CD8-positive, alpha-beta memory T cell (primary cell): ENCODE measurements around the gene PRDX5. TPM values are rescaled to one million over a fixed set of nuclear protein-coding genes. Genes with fewer than 3 reads are reported as not detected.
"Not testable (repeated sequence)": the region's sequence is repeated elsewhere in the genome, so short reads cannot be mapped to it uniquely, and the experiment has no call there.

Experiments
- CTCF ChIA-PET: fragments of 350-600 bp; sonication (Branson Sonifier 250); formaldehyde crosslinking; loops from one replicate; lab custom pipeline; 2021; ENCODE audit warnings: antibody characterized with exemption; lab: Charles Lee
- POLR2A ChIA-PET: fragments of 350-600 bp; sonication (Branson Sonifier 250); formaldehyde crosslinking; loops from one replicate; lab custom pipeline; 2021; ENCODE audit warnings: antibody characterized with exemption; lab: Charles Lee
- DNase-seq, 5 donors: peaks; one replicate each; pipeline versions ENCODE4 v3.0.0 to v3.0.0-alpha.2; 2020 to 2022; ENCODE audit warnings: mixed read lengths in 1 of 5
- H3K27ac ChIP-seq: one replicate; pipeline ENCODE4 v1.7.0; 2013; ENCODE audit warnings: low read depth, mild to moderate bottlenecking, low read length, moderate library complexity
- H3K27me3 ChIP-seq: 2 replicates; pipeline ENCODE4 v1.7.0; 2013; ENCODE audit warnings: low read length, mild to moderate bottlenecking; ENCODE audit not compliant: insufficient read depth, poor library complexity, severe bottlenecking
- H3K36me3 ChIP-seq: 2 replicates; pipeline ENCODE4 v1.7.0; 2013; ENCODE audit warnings: mild to moderate bottlenecking, low read length, moderate library complexity; ENCODE audit not compliant: insufficient read depth
- H3K4me1 ChIP-seq: 2 replicates; pipeline ENCODE4 v1.7.0; 2013; ENCODE audit warnings: mild to moderate bottlenecking, low read length, moderate library complexity; ENCODE audit not compliant: insufficient read depth
- H3K4me3 ChIP-seq: 2 replicates; pipeline ENCODE4 v1.7.0; 2013; ENCODE audit warnings: mild to moderate bottlenecking, low read length
- H3K9me3 ChIP-seq: 2 replicates; pipeline ENCODE4 v1.7.0; 2013; ENCODE audit warnings: mild to moderate bottlenecking, low read length
- H3K27ac Mint-ChIP-seq, 8 donors: one replicate each; pipeline ENCODE4 v1.8.0; 2020 to 2021; ENCODE audit warnings: mixed read lengths in 8 of 8, mild to moderate bottlenecking in 6 of 8, inconsistent platforms in 3 of 8, moderate library complexity in 3 of 8
- H3K27me3 Mint-ChIP-seq, 2 donors: one replicate each; pipeline ENCODE4 v1.8.0; 2020 to 2021; ENCODE audit warnings: mixed read lengths in 2 of 2, mild to moderate bottlenecking in 1 of 2, moderate library complexity in 1 of 2
- H3K36me3 Mint-ChIP-seq, 3 donors: one replicate each; pipeline ENCODE4 v1.8.0; 2020 to 2021; ENCODE audit warnings: mixed read lengths in 3 of 3, inconsistent platforms in 1 of 3, mild to moderate bottlenecking in 1 of 3
- H3K4me1 Mint-ChIP-seq, 3 donors: one replicate each; pipeline ENCODE4 v1.8.0; 2020 to 2021; ENCODE audit warnings: mixed read lengths in 3 of 3, inconsistent platforms in 1 of 3, mild to moderate bottlenecking in 1 of 3
- H3K4me3 Mint-ChIP-seq, 7 donors: one replicate each; pipeline ENCODE4 v1.8.0; 2020 to 2021; ENCODE audit warnings: mixed read lengths in 7 of 7, mild to moderate bottlenecking in 6 of 7, moderate library complexity in 4 of 7, inconsistent platforms in 2 of 7
- H3K9me3 Mint-ChIP-seq, 5 donors: one replicate each; pipeline ENCODE4 v1.8.0; 2020 to 2022; ENCODE audit warnings: mixed read lengths in 5 of 5, mild to moderate bottlenecking in 3 of 5, moderate library complexity in 2 of 5, inconsistent platforms in 1 of 5
- polyA plus RNA-seq: library from polyadenylated mRNA; unstranded; fragments of 300-500 nt; fragmentation: Illumina TruSeq; gene quantifications from one replicate; pipeline ENCODE4 v1.2.3, GENCODE V29; 2021
- total RNA-seq, 2 experiments: library from RNA; stranded (reverse); gene quantifications; one replicate each; pipeline ENCODE4 v1.2.3, GENCODE V29; 2021

Gene PRDX5
- total and polyA plus RNA-seq, 3 experiments from 2014 or later = 114 to 170 (median 126) TPM

DNA sequence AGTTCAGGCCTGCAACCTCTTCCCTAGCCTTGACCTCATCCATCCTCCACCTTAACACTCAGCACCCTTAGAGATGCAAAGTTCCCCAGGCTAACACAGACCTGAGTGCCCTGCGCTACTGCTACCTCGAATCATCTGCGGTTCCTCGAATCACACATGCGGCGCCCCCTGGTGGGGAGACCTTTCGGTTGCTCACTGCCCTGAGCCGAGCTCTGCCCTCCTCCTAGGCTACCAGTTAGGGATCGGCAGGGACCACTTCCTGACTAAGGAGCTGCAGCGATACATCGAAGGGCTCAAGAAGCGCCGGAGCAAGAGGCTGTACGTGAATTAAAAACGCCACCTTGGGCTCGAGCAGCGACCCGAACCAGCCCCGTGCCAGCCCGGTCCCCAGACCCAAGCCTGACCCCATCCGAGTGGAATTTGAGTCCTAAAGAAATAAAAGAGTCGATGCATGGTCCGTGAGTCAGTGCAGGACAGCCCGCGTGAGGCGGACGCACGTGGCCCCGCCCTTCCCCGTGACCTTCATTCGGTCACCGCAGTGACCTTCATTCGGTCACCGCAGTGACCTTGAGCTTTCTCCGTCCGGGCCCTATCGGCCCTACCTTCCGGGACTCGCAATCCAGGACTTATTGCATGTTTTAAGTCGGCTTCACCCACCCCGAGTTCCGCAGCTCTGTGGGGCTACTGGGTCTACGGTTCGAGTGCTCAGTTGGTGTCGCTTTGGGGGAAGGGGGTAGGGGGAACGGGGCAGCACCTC, 13.4 kb upstream of the PRDX5 start:
- peak overlapping the region; percentile 90 to 96 (median 94) for H3K4me3 Mint-ChIP-seq
- H3K9me3 Mint-ChIP-seq = no peaks in the 10 kb centered on the region
- peaks cover 35% of the 10 kb centered on the region for H3K4me1 ChIP-seq
- H3K36me3 Mint-ChIP-seq = peaks cover 0 to 18% (median 0%) of the 10 kb centered on the region in 3 donors
- peaks cover 32 to 49% (median 32%) of the 10 kb centered on the region in 3 donors for H3K4me1 Mint-ChIP-seq
- peak overlapping the region; percentile 89 for H3K27ac ChIP-seq
- peak overlapping the region; percentile 92 for H3K4me3 ChIP-seq
- peak; percentile 85 to 94 (median 90) for DNase-seq
- peak overlapping the region; percentile 95 to 98 (median 97) for H3K27ac Mint-ChIP-seq
- no peaks in the 10 kb centered on the region for H3K9me3 ChIP-seq
- H3K36me3 ChIP-seq = no peaks in the 10 kb centered on the region
- H3K27me3 ChIP-seq = peaks cover 22% of the 10 kb centered on the region
- peaks cover 19 to 20% of the 10 kb centered on the region in 2 donors for H3K27me3 Mint-ChIP-seq
- CTCF ChIA-PET = interaction anchor here (0.6 to 5.8 kb wide), 30 partner anchors 12 to 309 kb away, joined by 3 to 281 read pairs (median 4); partner anchors contain the start of genes BAD, CCDC88B, FERMT3 and FKBP2
- POLR2A ChIA-PET = interaction anchor here (0.6 to 3.6 kb wide), 13 partner anchors 13 to 100 kb away, joined by 3 to 42 read pairs (median 6); partner anchors contain the start of genes BAD, FERMT3, FKBP2 and GPR137

GRCh38 chr11:64305075-64305690, 12.7 kb upstream of the PRDX5 start, which contains the start of gene ESRRA:
Gene ESRRA (plus strand): TSS chr11:64305524. CDS start chr11:64307180, 1,656 bp downstream.
- Histone ChIP-seq H3K27ac (peak within 1 kb of the TSS; percentile 89), H3K27me3 (peaks cover 15% of the 10 kb centered on the region), H3K4me3 (peak within 1 kb of the TSS; percentile 92), H3K9me3 (no peaks in the 10 kb centered on the region), H3K36me3 (no peaks in the 10 kb centered on the region), H3K4me1 (peaks cover 28% of the 10 kb centered on the region)
- H3K36me3 Mint-ChIP-seq = peaks cover 0 to 18% (median 0%) of the 10 kb centered on the region in 3 donors
- H3K4me3 Mint-ChIP-seq = peak within 1 kb of the TSS; percentile 94 to 100 (median 96)
- peak within 1 kb of the TSS; percentile 96 to 99 (median 98) for H3K27ac Mint-ChIP-seq
- H3K4me1 Mint-ChIP-seq = peaks cover 27 to 42% (median 27%) of the 10 kb centered on the region in 3 donors
- H3K27me3 Mint-ChIP-seq = peaks cover 12 to 13% of the 10 kb centered on the region in 2 donors
- no peaks in the 10 kb centered on the region for H3K9me3 Mint-ChIP-seq
- ChIA-PET CTCF (interaction anchor here (0.7 to 5.8 kb wide), 21 partner anchors 12 to 306 kb away, joined by 3 to 281 read pairs (median 6); partner anchors contain the start of genes BAD, CCDC88B, FERMT3 and GPR137), POLR2A (interaction anchor here (0.6 to 3.6 kb wide), 12 partner anchors 13 to 100 kb away, joined by 3 to 42 read pairs (median 10); partner anchors contain the start of genes BAD, FERMT3, FKBP2 and GPR137)
- DNase-seq = peak; percentile 99 to 100 (median 100)

DNA sequence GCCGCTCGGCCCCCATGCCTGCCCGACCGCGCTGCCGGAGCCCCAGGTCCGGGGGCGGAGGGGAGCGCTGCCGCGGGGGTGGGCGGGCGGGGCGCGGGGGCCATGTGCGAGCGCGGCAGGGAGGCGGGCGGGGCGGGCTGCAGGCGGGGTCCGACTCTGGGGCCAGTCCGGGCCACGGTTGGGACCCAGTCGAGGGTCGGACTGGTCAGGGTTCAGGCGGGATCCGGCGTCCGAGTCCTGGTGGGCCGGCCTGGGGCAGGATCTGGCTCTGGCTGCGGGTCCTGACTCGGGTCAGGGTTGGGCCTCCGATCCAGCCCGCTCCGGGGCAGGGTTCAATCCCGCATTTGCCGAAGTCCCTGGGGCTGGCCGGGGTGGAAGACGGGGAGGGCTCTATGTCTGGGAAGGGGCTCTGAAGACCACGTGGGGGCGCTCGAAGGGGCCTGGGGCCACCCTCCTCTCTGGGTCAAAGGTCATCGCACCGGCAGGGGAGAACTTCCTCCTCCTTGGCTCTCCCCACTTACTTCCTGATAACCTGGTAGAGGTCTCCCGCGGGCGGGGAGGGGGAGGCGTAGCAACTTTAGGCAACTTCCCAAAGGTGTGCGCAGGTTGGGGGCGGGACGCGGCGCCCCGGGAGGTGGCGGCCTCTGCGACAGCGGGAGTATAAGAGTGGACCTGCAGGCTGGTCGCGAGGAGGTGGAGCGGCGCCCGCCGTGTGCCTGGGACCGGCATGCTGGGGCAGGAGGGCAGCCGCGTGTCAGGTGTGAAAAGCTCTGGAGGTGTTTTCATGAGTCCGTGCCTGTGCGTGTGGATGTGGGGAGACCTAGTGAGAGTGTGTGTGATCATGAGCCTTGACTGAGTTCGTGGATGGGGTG, 12.0 kb upstream of the PRDX5 start:
- Mint-ChIP-seq H3K9me3 (no peaks in the 10 kb centered on the region), H3K36me3 (peaks cover 0 to 20% (median 0%) of the 10 kb centered on the region in 3 donors)

DNA sequence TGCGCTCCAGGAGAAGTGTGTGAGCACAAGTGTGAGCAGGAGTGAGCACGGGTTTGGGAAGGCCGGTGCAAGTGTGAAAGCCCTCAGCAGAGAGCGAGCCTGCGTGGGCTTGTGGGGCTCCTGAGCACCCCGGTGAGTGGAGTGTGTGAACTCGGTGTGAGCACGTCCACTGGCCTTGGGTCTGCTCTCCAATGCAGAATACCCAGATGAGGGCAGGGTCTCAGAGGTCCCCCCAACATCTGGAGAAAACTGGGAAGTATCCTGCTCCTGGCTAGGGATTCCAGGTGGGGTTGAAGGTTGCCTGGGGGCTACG, 11.4 kb upstream of the PRDX5 start:
- peak overlapping the region; percentile 91 to 100 (median 96) for H3K4me3 Mint-ChIP-seq

More for the DNA sequence above, 12.0 kb upstream of the PRDX5 start:
- DNase-seq = peak; percentile 47 to 82 (median 61)
- H3K36me3 ChIP-seq = no peaks in the 10 kb centered on the region
- peaks cover 21% of the 10 kb centered on the region for H3K4me1 ChIP-seq
- H3K27me3 ChIP-seq = peaks cover 8% of the 10 kb centered on the region
- POLR2A ChIA-PET = interaction anchor here (0.6 to 3.6 kb wide), 7 partner anchors 12 to 99 kb away, joined by 3 to 42 read pairs (median 5); partner anchors contain the start of genes BAD, FKBP2, GPR137 and PRDX5
- no peaks in the 10 kb centered on the region for H3K9me3 ChIP-seq
- H3K27me3 Mint-ChIP-seq = peaks cover 5% of the 10 kb centered on the region in 2 donors
- H3K4me3 Mint-ChIP-seq = peak overlapping the region; percentile 91 to 100 (median 96)
- H3K27ac Mint-ChIP-seq = peak overlapping the region; percentile 83 to 99 (median 96)
- H3K27ac ChIP-seq = peak overlapping the region; percentile 73
- CTCF ChIA-PET = interaction anchor here (0.7 to 5.8 kb wide), 5 partner anchors 11 to 101 kb away, joined by 3 to 281 read pairs (median 34); partner anchors contain the start of genes FERMT3, PLCB3, PPP1R14B and PRDX5
- peaks cover 21 to 38% (median 22%) of the 10 kb centered on the region in 3 donors for H3K4me1 Mint-ChIP-seq
- peak overlapping the region; percentile 81 for H3K4me3 ChIP-seq

GRCh38 chr11:64306876-64307622, 10.9 kb upstream of the PRDX5 start:
- Mint-ChIP-seq H3K4me1 (peaks cover 21 to 34% (median 21%) of the 10 kb centered on the region in 3 donors), H3K4me3 (peak overlapping the region; percentile 91 to 100 (median 96)), H3K36me3 (peaks cover 0 to 22% (median 0%) of the 10 kb centered on the region in 3 donors), H3K27me3 (no peaks in the 10 kb centered on the region), H3K9me3 (no peaks in the 10 kb centered on the region), H3K27ac (peak overlapping the region in 7 of 8 donors; percentile 24 to 99 (median 96))
- ChIA-PET POLR2A (interaction anchor here (0.6 kb wide), 1 partner anchor 17 kb away, joined by 4 read pairs; no protein-coding TSS in a partner anchor), CTCF (interaction anchor here (0.7 to 4.4 kb wide), 3 partner anchors 10 to 103 kb away, joined by 3 to 34 read pairs (median 3); partner anchors contain the start of genes PRDX5 and TRMT112)
- H3K4me3 ChIP-seq = peak overlapping the region; percentile 81
- no peaks in the 10 kb centered on the region for H3K36me3 ChIP-seq
- peak overlapping the region; percentile 73 for H3K27ac ChIP-seq
- no peak for DNase-seq
- H3K4me1 ChIP-seq = peaks cover 20% of the 10 kb centered on the region
- H3K9me3 ChIP-seq = no peaks in the 10 kb centered on the region
- H3K27me3 ChIP-seq = no peaks in the 10 kb centered on the region

More for the DNA sequence above, 11.4 kb upstream of the PRDX5 start:
- no peaks in the 10 kb centered on the region for H3K9me3 Mint-ChIP-seq
- Histone ChIP-seq H3K4me3 (peak overlapping the region; percentile 81), H3K36me3 (no peaks in the 10 kb centered on the region), H3K27ac (peak overlapping the region; percentile 73), H3K9me3 (no peaks in the 10 kb centered on the region), H3K27me3 (peaks cover 5% of the 10 kb centered on the region), H3K4me1 (peaks cover 20% of the 10 kb centered on the region)
- peaks cover 21 to 38% (median 21%) of the 10 kb centered on the region in 3 donors for H3K4me1 Mint-ChIP-seq
- ChIA-PET CTCF (interaction anchor here (0.7 to 4.4 kb wide), 2 partner anchors 11 to 101 kb away, joined by 3 to 34 read pairs; partner anchors contain the start of genes PRDX5 and TRMT112), POLR2A (no interaction called here)
- H3K27ac Mint-ChIP-seq = peak overlapping the region; percentile 83 to 99 (median 96)
- peaks cover 0 to 22% (median 0%) of the 10 kb centered on the region in 3 donors for H3K36me3 Mint-ChIP-seq
- DNase-seq = no peak
- H3K27me3 Mint-ChIP-seq = peaks cover 3 to 4% of the 10 kb centered on the region in 2 donors

- not testable (repeated sequence) for H3K27me3 ChIP-seq, H3K9me3 Mint-ChIP-seq, DNase-seq, H3K36me3 ChIP-seq, H3K4me3 ChIP-seq, H3K9me3 ChIP-seq, H3K27ac ChIP-seq, H3K27me3 Mint-ChIP-seq
- CTCF ChIA-PET = interaction anchor here (1.1 kb wide), 1 partner anchor 103 kb away, joined by 3 read pairs; no protein-coding TSS in a partner anchor
- Mint-ChIP-seq H3K4me3 (peak overlapping the region in 6 of 7 donors; percentile 23 to 96 (median 60)), H3K36me3 (peaks cover 0 to 27% (median 3%) of the 10 kb centered on the region in 3 donors), H3K4me1 (peaks cover 24 to 40% (median 25%) of the 10 kb centered on the region in 3 donors), H3K27ac (peak overlapping the region in 6 of 8 donors; percentile 24 to 86 (median 70))
- POLR2A ChIA-PET = interaction anchor here (0.6 to 0.7 kb wide), 3 partner anchors 10 to 57 kb away, joined by 3 to 5 read pairs (median 4); partner anchors contain the start of gene PRDX5
- H3K4me1 ChIP-seq = peaks cover 20% of the 10 kb centered on the region
These were observed 10.1 kb upstream of the PRDX5 start for GRCh38 chr11:64307795-64308194.
